H7 (cell line): Measurements from ENCODE around the gene IGFBP4. TPM values are rescaled to one million over a fixed set of nuclear protein-coding genes. Genes with fewer than 3 reads are reported as not detected.

ENCODE experiments used
- DNase-seq: peaks from one replicate; pipeline ENCODE4 v3.0.0; 2012
- H3K27me3 ChIP-seq: 2 replicates; pipeline ENCODE4 v1.6.0; 2011; ENCODE audit warnings: mild to moderate bottlenecking, low read length; ENCODE audit not compliant: control insufficient read depth, insufficient read depth
- H3K36me3 ChIP-seq: replicated peaks from 2 replicates; pipeline ENCODE4 v1.5.1; 2011; ENCODE audit warnings: low read length; ENCODE audit not compliant: control insufficient read depth, insufficient read depth
- H3K4me3 ChIP-seq: 2 replicates; pipeline ENCODE4 v1.5.1; 2011; ENCODE audit warnings: low read depth, mild to moderate bottlenecking, control low read depth, low read length, moderate library complexity; ENCODE audit not compliant: insufficient read depth
- total RNA-seq: library from RNA; depleted of rRNA; stranded (reverse); fragments of >200 nt; shearing (Covaris generic); gene quantifications from 2 replicates; pipeline ENCODE4 v1.2.3, GENCODE V29; 2014

IGFBP4 gene
- total RNA-seq, 1 experiment from 2014 or later, result 24.6 TPM

DNA sequence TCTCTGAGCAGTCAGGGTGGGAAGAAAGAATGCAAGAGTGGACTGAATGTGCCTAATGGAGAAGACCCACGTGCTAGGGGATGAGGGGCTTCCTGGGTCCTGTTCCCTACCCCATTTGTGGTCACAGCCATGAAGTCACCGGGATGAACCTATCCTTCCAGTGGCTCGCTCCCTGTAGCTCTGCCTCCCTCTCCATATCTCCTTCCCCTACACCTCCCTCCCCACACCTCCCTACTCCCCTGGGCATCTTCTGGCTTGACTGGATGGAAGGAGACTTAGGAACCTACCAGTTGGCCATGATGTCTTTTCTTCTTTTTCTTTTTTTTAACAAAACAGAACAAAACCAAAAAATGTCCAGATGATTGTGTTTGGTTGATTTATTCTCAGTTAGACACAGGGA, 14.1 kb downstream of the IGFBP4 start:
- no peak for DNase-seq
- no peak overlapping the region for H3K4me3 ChIP-seq
- no peaks in the 10 kb centered on the region for H3K27me3 ChIP-seq
- peaks cover 15% of the 10 kb centered on the region for H3K36me3 ChIP-seq

DNA sequence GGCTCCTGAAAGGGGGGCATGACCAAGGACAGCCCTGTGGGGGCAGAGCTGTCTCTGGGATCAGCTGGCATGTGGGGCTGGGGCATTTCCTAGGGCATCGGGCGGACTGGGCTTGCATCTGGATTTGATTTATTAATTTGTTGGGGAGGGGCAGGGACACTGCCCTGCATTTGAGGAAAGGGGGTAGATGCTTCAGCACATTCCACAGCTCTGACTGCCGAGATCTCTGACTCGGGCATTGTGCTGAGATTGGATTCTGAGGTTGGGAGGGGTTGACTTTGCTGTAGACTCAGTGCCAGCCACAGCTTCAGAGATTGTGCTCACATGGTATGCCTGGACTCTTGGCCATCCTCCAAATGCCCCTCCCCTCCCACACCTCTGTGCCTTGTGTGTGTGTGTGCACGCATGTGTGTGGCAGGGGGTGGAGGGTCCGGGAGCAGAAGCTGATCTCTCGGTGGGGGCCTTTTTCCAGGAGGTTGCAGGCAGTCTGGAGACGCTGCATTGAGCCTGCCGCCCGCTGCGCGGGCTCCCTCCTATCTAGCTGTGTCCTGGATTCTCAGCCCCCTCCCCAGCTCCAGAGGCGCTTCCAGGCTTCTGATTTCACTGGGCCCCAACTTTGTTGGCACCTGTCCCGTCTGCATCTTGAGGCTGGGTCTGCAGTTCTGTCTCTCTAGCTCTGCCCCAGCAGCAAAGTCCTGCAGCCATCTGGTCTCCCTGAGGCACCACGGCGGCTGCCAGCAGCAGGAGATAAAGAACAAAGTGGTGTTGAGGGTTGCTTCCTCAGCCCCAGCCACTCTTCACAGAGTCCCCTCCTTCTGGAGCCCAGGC, 14.9 kb downstream of the IGFBP4 start:
- peak; percentile 61 for DNase-seq
- peaks cover 15% of the 10 kb centered on the region for H3K36me3 ChIP-seq
- H3K27me3 ChIP-seq, result no peaks in the 10 kb centered on the region
- H3K4me3 ChIP-seq, result no peak overlapping the region

DNA sequence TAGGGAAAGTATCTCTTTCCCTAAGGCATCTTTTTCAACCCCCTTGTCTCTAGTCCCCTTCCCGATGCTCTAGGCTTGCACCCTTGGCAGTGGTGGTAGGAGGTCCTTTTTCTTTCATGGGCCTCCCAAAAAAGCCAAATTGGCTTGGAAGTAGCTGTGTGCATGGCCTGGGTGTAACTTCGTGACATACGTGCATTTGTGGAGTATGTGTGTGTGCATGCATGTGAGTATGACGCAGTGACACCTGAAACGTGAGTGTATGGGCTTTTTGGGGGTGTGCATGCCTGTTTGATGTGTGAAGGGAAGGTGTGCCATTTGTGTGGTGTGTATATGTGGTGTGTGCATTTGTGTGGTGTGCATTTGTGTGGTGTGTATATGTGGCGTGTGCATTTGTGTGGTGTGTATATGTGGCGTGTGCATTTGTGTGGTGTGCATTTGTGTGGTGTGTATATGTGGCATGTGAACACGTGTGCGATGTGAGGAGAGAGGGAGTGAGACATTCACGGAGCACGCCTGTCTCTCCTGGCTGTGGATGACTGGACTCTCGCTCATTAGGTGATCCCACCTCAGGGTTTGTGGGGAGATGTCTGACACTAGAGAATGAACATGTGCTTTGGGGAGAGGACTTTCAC, 15.7 kb downstream of the IGFBP4 start:
- Histone ChIP-seq H3K36me3 (peaks cover 14% of the 10 kb centered on the region), H3K27me3 (no peaks in the 10 kb centered on the region), H3K4me3 (no peak overlapping the region)
- DNase-seq, result no peak

DNA sequence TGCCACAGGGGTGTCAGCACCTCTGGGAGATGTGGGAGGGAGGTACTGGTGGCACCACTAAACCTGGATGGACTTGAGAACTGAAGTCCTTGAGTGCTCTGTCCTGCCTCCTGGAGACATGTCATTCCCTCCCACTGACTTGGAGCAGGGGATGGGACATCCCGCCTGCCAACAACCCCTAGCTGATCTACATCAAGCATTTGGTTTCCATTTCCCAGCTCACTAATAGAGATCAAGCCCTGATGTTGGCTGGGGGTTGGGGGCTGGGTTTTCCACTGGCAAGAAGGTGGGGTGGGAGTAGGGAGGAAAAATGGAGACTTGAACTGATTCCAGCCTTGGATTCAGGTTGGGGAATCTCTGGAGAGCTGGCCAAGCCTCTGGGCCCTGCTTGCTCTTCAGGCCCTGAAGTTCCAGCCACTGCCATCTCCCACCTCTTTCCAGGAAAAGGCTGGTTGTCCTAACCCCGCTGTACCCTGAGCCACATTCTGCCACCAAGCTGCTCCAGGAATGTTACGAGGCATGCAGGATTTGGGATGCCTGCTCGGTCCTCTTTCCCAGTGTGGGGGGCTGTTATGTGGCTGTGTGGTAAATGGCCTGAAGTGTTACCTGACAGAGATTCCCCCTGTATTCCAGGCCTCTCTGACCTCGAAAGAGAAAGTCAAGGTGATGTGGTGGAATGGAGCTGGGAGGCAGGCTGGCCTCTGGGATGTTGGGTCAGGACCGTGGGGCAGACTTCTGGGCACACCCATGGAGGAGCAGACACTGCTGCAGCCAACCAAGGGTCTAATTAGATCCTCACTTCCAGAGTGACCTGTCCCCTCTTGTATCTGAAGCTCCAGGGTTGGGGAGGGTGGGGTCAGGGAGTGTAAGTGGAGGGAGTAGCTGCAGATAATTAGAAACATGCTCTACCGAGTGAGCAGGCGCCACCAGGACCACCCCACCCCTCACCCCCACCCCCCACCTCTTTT, 16.7 kb downstream of the IGFBP4 start:
- no peaks in the 10 kb centered on the region for H3K27me3 ChIP-seq
- no peak overlapping the region for H3K4me3 ChIP-seq
- peaks cover 8% of the 10 kb centered on the region for H3K36me3 ChIP-seq
- DNase-seq, result peak; percentile 35

DNA sequence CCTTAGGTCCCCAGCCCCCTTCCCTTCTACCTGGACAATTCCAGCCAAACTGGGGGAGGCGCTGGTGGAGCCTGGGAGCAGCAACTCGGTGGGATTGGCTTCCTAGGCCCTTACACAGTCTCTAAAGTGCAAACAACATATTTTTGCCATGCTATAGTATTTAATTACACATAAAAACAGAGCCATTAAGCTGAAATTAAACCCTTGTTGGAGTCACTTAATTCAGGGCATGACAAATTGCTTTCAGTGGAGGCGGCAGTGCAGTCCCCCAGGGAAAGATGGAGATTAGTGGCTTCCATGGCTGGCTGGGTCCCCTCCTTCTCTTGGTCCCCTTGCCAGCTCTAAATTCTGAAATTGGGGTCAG, 17.3 kb downstream of the IGFBP4 start:
- Histone ChIP-seq H3K36me3 (peaks cover 6% of the 10 kb centered on the region), H3K27me3 (no peaks in the 10 kb centered on the region), H3K4me3 (no peak overlapping the region)
- no peak for DNase-seq

DNA sequence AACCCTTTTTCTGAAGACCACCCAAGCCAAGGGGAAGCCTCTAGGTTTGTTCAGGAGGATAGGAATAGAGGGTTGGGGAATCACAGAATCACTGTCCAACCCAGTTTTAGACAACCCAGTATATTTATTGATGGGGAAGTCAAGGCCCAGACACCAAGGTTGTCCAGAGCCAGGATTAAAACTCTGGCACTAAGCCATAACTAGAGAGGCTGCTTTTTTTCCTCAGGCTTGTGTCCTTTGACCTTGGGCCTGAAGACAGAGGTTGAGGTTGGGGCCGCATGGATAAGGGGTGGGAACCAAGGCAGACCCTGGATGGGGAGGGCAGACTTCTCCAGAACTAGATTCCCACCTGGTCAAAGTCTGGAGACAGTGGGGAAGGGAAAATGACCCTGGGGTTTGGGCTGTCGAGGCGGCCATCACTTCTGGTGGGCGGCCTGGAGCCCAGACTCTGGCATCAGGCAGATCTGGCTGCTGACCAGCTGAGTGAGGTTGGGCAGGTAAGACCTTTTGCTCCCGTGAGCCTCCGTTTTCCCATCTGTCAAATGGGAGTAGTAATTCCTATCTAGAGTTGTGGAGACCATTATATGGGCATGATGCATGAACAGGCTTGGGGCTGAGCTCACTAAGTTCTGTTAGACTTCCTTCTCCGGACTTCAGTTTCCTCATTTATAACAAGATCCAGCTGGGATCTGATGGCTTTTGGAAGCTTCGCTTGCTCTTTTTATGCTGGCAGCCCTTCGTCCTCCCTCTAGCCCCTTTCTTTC, 17.9 kb downstream of the IGFBP4 start:
- Histone ChIP-seq H3K4me3 (no peak overlapping the region), H3K36me3 (peaks cover 5% of the 10 kb centered on the region), H3K27me3 (no peaks in the 10 kb centered on the region)
- no peak for DNase-seq

DNA sequence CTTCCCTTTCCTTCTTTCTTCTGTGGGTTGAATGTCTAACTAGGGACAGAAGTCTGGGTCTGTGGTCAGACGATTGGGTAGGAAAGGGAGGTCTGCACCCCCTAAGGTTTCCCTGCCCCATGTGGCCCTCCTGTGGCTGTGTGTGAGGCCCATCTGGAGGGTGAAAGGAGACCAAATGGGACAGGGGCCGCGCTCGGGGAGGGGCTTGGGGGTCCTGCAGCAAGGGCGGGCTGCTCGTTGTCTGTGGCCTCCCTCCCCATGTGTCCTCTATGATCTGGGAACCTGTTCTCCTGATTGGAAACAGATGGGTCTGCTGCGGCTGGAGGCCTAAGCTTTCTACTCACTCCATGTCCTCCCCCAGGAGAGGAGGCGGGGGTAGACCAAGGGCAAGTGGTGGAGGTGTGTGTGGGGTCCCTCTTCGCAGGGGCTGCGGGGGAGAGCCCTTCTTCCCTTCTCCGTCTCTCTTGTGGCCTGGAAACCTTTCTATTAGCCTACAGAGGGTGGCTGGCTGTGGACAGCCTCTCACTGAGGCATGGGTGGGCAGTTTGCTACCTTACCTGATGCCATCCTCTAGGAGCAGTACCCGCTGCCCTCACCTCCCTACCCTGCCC, 18.6 kb downstream of the IGFBP4 start:
- DNase-seq, result peak; percentile 43
- peaks cover 2% of the 10 kb centered on the region for H3K36me3 ChIP-seq

DNA sequence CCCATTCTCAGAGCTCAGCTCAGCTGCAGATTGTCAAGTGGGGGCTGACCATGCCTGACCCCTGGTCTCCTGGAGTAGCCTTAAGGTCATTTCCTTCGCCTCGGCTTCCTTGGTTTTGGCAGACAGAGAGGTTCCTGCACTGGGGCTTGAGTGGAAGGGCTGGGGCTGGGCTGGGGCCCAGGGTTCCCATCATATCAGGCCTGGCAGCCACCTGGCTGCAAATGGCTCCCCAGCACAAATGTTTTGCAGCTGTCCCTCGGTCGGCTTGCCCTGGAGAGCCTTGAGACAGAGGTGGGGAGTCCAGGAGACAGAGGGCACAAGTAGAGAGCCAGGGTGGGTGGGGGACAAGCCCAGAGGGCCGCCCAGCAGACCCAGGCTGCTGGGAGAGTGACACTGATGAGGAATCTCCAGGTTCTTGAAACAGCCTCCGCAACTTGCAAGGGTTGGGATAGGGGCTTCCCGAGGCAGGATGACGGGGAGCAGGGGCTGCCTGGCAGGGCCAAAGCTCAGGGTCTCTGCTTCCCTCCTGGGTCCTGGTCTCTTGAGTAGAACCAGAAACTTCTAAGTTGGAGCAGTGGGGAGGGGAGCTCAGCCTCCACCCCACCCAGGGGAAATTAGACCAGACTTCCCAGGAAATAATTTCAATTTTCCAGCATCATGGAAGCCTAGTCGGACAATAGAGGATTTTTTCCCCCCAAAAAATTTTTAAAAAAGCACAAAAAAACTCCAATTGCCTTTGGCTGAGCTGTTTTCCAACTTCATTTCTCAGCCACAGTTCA, 19.3 kb downstream of the IGFBP4 start:
- Histone ChIP-seq H3K36me3 (no peaks in the 10 kb centered on the region), H3K27me3 (no peaks in the 10 kb centered on the region), H3K4me3 (no peak overlapping the region)
- DNase-seq, result peak; percentile 73

More for the DNA sequence above, 18.6 kb downstream of the IGFBP4 start:
- no peak overlapping the region for H3K4me3 ChIP-seq
- H3K27me3 ChIP-seq, result no peaks in the 10 kb centered on the region

DNA sequence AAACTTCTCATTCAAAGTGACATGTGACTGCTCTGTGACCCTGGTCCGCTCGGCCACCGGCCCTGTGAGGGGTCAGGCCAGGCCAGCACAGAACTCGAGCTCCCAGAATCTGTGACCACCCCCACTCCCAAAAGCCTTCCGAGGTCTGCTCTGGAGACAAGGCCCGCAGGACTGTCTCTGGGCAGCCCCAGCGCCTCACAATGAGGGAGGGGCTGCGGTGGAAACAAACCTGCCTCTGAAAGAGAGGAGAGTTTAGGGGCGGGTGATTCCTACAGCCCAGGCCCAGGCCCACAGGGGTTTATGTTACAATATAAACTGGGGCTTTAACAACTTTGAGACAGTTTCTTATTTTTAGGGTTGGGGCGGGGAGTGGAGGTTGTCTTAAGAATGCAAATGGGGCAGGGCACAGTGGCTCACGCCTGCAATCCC, 19.9 kb downstream of the IGFBP4 start:
- H3K4me3 ChIP-seq, result no peak overlapping the region
- peak; percentile 82 for DNase-seq
- no peaks in the 10 kb centered on the region for H3K36me3 ChIP-seq
- H3K27me3 ChIP-seq, result no peaks in the 10 kb centered on the region

DNA sequence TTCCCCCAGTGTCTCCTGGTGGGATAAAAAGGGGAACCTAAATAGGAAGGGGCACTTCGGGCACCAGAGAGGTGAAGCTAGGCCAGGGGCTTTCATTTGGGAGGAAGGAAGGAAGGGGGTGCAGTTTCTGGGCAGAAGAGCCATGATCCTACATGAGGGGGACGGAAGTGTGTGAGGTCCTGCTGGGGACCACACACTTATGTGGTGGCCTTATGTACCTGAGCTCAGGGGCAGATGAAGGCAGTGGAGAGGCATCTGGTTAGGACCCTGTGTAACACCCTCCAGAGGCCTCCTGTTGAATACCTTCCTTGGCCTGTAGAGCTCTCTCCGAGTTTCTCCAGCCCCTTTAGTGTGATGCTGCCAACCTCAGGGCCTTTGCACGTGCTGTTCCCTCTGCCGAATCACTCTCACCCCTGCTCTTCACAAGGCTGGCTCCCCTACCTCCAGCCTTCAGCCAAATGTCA, 21.2 kb downstream of the IGFBP4 start:
- no peak overlapping the region for H3K4me3 ChIP-seq
- no peaks in the 10 kb centered on the region for H3K27me3 ChIP-seq
- DNase-seq, result no peak
- no peaks in the 10 kb centered on the region for H3K36me3 ChIP-seq

DNA sequence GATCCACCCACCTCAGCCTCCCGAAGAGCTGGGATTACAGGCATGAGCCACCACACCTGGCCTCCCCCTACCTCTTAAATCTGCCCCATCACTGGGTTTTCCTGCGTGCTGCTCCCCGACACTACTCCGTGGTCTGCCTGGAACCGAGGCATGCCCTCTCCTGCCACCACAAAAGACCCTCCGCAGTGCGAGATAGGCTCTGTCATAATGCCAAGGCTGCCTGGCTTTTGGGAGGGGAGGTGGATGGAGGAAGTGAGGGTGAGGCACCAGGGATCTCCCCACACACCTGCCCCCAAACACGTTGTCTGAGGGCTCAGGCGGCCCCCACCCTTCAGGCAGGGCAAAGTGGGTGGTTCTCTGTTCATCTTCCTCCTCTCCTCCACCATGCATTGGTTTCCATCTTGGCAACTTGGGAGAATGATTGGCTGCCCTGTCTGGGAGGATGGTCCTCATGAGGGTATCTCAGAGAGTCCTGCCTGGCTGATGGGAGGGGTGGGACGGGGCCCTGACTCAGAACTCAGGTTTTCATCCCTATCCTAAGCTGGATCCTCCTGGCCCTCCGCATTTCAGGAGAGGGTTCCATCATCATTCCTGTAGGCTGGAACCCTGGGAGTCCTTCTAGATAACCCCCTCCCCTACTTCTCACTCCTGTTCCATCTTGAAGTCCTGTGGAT, 23.2 kb downstream of the IGFBP4 start:
- H3K27me3 ChIP-seq, result no peaks in the 10 kb centered on the region
- DNase-seq, result no peak
- H3K4me3 ChIP-seq, result no peak overlapping the region
- no peaks in the 10 kb centered on the region for H3K36me3 ChIP-seq

DNA sequence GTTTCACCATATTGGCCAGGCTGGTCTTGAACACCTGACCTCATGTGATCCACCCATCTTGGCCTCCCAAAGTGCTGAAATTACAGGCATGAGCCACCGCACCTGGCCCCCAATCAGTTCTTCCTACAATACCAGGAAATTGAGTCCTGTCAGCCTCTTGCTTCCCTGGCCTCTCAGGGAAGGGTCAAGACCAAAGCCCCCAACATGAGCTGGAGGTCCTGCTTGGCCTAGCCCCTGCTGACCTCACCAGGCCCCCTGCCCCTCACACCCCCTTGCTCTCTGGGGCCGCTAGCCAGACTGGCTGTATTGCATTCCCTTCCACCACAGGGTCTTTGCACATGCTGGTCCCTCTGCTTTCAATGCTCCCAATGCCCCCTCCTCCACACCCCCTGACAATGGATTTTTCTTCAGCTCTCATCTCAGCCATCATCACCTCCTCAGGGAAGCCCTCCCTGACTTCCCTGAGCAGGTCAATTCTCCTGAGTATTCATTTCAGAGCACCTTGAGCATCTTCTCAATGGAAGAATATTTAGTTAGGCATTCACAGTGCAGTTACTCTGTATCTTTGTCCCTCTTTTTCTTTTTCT, 24.1 kb downstream of the IGFBP4 start:
- Histone ChIP-seq H3K4me3 (no peak overlapping the region), H3K36me3 (no peaks in the 10 kb centered on the region), H3K27me3 (no peaks in the 10 kb centered on the region)
- DNase-seq, result no peak
